HG03139 (cell line): Measurements from ENCODE around the gene CLEC7A.

ENCODE experiments used
- ATAC-seq: cut with Tn5 transposase; IDR thresholded peaks from one replicate; pipeline ENCODE4 v1.9.1; 2021; ENCODE audit not compliant: unreplicated experiment

Gene CLEC7A

DNA sequence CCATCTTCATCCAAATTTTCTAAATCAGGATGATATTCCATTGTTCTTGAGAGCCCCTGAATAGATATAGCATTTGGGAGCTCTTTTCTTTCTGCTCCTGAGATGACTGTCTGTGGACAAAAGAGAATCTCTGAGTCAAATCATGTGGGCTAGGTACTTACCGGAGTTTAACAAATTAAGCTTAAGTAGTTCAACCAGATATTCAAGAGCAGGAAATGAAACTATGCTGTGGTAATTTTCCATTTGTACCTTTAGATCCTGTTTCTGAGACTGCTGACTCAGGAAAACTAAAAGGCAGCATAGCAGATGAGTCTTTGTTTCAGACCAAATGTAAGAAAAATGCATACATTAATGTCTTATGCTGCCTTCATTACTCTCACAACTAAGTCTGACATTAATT, at the start of gene CLEC7A:
CLEC7A (minus strand) TSS at position 158 of the 400 bp plus-strand sequence; CDS start at position 41, 117 bp downstream.
- ATAC-seq = peak; percentile 61

DNA sequence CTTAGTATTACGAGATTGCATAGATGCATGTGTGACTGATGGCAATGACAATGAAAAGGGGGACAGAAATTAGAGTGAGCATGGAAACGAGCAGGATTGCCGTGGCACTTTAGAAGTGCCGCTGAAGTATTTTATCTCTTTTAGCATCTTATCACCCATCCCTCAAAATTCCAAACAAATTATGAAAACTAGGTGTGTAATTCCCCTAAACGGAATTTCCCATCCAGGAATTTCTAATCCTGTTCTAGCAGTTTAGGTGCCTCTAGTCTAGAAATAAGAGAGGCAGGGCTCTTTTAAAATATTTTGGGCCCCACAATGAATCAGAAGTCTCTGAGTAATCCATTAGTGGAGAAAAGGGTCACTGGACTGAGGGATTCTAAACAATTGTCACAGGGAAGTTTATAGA, 49.8 kb upstream of the CLEC7A start:
- ATAC-seq = no peak

DNA sequence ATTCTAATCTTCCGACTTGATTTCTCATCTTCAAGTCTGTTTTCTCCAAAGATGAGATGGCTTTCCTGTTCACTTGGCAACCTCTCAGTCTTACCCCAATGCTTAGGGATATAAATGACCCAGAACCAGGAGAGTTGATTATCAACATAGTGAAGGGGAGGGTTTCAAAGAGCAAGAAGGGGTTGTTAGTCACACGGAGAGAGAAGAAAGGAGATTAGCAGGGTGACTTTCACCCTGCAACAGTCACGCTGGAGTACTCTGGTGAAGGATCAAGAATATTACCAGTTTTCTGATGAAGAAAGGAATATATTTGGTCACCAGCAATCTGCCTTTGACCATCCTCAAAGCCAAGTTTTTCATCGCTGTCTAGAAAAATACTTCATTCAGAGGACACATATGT, 48.8 kb upstream of the CLEC7A start, which contains the start of gene TMEM52B:
TMEM52B (plus strand) TSS at position 212 of the 400 bp plus-strand sequence. CDS start 543 bp downstream, outside the sequence.
- no peak for ATAC-seq

DNA sequence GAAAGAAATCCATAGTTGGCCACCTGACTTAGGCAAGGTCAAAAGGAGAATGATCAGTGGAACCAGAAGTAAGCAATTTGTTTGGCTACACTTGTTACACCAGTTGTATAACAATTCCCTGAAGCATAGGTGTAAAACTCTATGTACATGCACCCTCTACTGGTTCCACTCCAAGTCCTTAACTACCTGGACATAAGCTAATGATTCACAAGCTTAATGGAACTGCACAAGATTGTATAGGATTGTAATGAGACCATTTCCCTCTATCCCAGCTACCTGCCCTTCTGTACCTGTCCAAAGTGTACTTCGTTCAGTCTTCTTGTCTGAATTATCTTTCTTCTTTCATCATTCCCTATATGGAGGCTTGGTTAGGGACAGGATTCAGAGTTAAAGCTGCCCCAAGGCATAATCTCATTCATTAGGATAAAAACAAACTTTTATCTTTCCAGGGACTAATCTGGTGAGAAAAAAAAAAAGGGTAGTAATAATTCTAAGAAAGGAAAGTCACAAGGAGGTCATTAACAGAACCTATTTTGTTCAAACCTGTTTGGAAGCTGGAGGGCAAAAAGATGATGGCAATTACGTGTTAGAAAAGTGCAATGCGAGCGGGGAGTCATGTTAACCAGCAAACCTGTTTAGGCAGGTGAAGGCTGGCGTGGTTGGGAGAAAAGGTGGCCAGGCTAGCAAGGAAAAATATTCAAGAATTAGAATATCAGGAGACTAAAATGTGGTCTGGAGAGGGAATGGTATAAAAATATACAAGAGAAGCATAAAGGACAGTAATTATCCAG, 46.0 kb upstream of the CLEC7A start:
- ATAC-seq = no peak

DNA sequence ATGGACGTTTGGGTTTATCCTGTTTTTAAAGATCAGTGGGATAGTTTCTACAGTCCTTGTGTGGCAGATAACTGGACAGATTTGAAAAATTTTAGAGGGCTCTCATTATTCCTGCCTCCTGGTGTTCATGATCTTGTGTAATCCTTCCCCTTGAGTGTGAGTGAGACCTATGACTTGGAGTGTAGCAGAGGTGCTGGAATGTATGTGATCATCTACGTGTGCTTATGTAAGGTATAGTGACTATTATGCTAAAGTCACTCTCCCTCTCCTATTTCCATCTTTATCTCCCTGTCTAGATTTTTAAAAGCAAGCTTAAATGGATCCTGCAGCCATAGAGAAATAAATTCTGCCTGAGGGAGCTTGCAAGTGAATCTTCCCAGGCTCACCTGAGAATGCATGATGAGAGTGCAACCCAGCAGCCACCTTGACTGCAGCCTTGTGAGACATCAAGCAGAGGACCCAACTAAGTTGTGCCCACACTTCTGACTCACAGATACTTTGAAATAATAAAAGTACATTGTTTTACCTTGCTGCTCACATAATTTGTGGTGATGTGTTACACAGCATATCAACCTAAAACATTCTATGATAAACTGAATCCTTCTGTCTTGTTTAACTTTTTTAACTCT, 45.1 kb upstream of the CLEC7A start:
- no peak for ATAC-seq

DNA sequence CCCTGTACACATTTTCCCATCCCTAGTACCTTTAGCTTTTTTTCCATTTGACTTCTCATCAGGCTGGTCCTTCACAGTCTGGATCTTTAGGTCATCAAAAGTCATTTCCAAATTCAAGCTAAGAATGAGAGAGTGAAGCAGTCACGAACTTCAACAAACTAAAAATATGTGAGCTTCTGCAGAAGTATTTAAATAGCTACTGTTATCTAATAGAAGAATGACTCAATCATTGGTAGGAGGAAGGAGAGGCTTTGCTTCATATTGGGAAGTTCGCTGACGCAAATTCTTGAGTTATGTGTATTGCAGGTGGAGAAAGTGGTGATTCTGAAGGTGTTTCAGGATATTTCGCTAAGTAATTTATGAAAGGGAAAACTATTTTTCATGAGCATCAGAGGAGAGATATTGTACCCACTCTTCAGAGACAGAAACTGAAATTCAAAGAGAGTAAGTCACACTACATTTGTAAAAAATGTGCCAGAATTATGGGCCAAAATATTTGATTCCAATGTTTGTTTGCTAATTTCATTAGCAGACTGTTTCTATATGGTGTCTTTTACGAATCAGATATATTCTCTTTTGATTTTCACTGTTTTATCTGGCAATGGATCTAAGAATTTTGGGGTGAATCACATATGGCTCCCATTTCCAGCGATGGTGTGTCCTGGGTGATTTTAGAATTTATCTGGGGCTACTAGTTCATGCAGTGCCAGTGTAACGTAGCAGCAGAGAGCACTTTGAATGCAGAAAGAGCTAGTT, 42.2 kb upstream of the CLEC7A start, which contains the start of gene OLR1:
OLR1 (minus strand) TSS at position 160 of the 756 bp plus-strand sequence; CDS start at position 105, 55 bp downstream.
- ATAC-seq = no peak

DNA sequence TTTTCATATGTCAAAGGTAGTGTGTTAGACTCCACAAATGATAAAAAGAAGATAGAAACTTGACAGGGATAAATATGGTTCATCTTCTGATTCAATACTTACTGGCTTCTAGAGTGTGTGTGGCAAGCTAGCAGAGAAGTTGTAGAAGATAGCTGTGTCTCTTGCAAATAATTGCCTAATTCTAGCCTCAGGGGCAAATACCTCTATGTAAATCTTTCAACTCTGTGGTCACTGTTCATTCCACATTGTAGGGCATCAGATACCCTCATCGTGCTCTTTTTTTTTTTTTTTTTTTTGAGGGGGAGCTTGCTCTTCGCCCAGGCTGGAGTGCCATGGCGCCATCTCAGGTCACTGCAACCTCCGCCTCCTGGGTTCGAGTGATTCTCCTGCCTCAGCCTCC, 40.2 kb upstream of the CLEC7A start:
- ATAC-seq = no peak

DNA sequence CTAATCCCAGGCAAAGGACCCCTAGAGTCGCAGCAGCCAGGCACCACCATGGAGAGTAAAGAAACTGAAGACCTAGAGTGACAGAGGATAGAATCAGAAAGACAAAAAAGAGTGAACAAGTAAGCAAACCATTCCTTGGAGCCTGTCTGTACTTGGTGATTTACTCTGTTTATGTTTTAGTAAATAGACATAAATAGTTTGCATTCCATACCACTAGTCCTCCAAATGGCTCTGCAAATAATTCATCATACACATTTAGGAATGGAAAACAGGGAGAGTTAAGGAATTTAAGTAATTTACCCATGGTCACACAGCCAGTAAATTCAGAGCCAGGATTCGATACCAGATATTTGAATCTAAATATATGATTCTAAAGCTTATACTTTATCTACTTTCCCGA, 39.1 kb upstream of the CLEC7A start:
- no peak for ATAC-seq

DNA sequence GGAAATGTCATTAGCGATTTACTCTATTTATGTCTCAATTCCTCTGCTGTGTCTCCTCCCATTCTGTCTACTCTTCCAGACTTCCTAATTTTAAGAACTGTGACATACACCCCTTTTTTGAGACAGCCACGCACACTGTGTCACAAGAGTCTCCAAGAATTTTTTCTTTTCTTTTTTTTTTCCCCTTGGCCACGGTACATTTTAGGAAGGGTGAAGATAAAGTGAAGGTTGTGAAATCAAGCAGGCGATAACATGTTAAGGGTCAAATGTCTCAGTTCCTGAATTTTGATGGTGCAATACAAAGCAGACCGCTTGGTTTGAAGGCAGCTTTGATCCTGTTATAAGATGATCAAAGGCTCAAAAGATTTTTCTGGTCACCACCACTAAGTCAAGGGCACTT, 37.6 kb upstream of the CLEC7A start:
- ATAC-seq = no peak

DNA sequence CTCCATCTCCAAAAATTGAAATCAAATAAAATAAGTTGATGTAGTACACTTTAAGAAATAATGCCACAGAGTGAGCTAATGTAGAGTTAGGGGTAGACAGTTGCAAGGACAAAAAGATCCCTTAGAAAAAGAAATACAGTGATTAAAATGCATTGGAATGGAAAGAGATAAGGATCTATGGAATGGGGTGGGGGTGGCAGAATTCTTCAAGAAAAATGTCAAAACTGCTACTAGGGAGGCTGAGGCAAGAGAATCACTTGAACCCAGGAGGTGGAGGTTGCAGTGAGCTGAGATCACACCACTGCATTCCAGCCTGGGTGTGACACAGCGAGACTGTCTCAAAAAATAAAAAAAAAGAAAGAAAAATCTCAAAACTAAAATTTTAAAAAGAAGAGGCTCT, 35.4 kb upstream of the CLEC7A start:
- no peak for ATAC-seq

DNA sequence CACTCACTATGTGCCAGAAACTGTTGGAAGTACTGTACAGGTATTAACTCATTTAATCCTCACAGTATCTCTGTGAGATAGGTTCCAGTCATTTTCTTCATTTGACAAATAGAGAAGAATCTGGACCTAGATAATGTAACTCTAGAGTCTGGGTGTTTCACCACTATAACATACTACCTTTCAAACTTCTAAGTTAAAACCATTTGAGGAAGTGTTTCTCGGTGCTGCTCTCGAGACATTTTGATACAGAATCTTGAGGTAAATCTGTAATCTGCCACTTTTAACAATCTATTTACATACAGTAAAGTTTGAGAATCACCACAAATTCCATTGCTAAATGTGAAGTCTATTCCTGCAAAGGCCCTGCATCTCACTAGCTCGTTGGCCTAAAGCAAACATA, 33.1 kb upstream of the CLEC7A start:
- ATAC-seq = no peak

DNA sequence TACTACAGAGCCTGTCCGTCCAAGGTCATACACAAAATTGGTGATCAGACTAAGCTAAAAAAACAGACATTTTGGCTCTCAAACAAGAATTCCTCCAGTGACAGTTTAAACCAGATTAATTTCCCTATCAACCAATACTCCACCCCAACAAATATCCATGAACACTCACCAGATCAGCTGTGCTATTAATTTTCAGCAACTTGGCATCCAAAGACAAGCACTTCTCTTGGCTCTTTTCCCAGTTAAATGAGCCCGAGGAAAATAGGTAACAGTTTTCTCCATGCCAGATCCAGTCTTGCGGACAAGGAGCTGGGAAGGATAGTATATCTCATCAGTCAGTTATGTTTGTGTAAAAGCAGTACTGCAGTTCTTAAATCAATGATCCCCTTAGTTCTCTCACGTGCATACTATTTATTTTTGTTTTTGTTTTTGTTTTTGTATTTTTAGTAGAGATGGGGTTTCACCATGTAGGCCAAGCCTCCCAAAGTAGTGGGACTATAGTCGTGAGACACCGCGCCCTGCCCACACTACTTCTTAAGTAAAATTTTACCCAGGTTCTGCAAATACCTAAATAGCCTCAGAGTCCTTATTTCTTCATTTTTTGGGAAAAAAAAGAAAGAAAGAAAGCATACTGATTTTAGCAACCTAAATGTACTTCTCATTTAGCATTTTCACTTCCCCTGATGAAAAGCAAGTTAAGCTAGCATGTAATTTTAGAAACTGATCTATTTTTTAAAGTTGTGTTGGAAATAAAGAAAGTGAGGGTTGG, 30.8 kb upstream of the CLEC7A start:
- ATAC-seq = no peak

DNA sequence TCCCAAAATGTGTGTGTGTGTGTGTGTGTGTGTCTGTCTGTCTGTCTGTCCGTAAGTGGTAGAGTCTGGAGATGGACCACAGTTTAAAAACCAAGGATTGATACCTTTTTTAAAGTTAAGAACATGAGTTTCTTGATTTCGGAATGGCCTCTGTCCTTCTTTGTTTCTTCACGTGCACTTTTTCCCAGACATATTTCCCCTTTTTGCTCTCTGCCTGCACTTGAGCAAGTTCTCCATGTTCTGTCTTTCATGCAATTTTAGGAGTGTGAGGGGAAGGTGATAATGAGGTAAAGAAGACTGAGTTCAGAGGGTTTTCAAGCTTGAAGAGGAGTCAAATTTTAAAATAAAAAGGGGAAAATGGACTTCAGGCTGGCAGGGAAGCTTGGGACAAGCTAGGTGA, 29.3 kb upstream of the CLEC7A start:
- no peak for ATAC-seq

DNA sequence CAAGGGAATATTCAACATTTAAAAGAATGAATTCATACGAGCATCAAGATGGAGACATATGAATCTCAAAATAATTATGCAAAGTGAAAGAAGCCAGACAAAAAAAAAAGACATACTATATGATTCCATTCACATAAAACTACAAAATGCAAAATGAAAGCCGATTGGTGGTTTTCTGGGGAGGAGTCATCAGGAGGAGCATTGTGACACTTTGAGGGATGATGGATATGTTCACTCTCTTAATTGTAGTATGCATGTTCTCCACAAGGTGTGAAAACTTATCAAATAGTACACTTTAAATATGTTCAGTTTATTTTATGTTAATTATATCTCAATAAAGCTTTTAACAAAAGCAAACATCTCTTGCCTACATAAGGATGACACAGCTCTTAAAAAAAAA, 28.4 kb upstream of the CLEC7A start:
- no peak for ATAC-seq

DNA sequence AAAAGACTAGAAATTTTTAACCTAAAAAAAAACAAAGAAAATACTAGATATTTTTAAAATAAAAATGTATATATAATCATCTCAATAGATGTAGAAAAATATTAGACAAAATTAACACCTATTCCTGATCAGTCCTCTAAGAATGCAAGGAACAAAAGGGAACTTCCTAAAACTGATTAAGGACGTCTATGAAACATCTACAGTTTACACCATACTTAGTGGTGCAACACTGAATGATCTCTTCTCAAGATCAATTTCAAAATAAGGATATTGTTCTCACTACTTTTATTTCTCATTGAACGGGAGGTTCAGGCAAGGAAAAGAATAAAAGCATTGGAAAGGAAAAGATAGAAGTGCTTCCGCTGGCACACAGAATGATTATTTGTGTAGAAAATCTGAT, 26.0 kb upstream of the CLEC7A start:
- ATAC-seq = no peak

DNA sequence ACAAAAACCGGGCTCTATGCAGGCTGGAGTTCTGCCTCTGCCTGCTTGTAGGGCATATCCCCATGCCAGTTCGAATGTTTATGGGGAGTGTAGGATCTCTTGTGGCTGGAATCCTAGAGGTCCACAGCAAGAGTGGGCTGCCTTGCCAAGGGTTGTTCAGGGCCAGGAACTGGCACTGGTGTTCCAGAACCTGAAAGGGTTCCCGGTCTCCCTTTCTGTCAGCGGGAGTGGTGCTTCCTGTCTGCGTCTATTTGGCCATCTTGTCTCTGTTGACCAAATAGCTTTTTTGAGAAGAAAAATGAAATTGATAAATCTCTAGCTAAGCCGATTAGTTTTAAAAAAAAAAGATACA, 24.1 kb upstream of the CLEC7A start:
- ATAC-seq = no peak

DNA sequence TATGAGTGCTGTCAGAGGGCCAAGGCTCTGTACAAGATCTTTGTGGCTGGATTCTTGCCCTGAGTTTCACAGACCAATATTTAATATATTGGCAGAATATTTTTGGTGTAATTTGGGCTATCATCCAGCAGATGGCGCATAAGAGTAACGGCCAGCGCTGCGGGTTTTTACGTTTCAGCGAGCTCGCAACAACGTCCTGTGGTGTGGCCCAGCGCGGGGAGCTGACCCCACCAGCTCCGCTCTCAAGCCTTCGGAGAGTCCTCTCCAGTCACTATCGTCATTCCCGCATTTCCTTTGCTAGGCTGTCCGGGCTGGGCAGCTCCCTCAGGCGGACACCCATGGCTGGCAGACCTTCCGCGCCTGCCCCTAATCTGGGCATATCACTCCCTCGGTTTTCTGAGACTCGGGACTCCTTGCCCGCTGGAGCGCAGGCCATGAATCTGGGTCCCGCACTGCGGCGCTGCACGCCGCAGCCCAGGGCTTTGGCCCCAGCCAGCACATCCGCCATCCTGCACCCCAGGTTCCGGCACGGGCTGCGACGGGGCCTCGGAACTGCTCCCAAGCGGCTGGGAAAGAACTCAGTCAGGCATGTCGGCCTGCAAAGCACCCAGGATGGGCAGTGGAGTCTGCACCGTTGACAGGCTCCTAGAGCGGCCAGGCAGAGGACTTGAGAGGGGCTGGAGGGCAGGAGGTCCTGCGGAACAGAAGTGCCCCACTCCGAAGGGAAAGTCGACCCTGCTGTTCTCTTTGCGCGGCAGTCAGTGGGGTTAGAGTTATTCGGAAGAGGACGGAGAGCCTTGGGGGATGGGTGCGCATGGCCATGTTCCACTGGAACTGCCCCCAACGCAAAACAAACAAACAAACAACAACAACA, 23.5 kb upstream of the CLEC7A start:
- no peak for ATAC-seq

DNA sequence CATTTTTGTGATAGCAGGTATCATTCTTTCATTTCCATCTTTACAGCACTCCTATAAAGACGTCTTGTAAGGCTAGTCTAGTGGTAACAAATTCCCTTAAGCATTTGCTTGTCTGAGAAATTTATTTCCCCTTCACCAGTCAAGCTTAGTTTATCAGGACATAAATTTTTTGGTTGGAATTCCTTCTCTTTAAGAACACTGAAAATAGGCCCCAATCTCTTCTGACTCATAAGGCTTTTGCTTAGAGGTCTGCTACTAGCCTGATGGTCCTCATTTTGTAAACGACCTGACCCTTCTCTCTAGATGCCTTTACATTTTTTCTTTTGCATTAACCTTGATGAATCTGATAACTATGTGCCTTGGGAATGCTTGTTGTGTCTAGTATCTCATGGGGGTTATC, 21.6 kb upstream of the CLEC7A start:
- ATAC-seq = no peak

DNA sequence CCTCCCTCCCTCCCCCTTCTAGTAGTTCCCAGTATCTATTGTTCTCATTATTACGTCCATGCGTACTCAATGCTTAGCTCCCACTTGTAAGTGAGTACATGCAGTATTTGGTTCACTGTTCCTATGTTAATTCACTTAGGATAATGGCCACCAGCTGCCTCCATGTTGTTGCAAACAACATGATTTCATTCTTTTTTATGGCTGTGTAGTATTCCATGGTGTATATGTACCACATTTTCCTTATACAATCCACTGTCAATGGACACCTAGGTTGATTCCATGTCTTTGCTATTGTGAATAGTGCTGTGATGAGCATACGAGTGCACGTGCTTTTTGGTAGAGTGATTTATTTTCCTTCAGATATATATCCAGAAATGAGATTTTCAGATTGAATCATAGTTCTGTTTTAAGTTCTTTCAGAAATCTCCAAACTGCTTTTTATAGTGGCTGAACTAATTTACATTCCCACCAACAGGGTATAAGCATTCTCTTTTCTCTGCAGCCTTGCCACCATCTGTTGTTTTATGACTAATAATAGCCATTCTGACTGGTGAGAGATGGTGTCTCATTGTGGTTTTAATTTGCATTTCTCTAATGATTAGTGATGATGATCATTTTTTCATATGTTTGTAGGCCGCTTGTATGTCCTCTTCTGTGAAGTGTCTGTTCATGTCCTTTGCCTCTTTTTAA, 17.9 kb upstream of the CLEC7A start:
- no peak for ATAC-seq
